H1 (cell line): Measurements from ENCODE around the gene MEIOB. TPM values are rescaled to one million over a fixed set of nuclear protein-coding genes. Genes with fewer than 3 reads are reported as not detected.

Experiments
- CTCF ChIA-PET: fragments of 300-600 bp; sonication (Branson Sonifier 250); formaldehyde crosslinking; loops from one replicate; lab custom pipeline; 2021; ENCODE audit not compliant: partially characterized antibody; lab: Charles Lee
- POLR2A ChIA-PET: fragments of 300-600 bp; sonication (Branson Sonifier 250); formaldehyde crosslinking; loops from one replicate; lab custom pipeline; 2021; ENCODE audit warnings: inconsistent platforms; ENCODE audit not compliant: partially characterized antibody; lab: Charles Lee
- DNase-seq, 2 experiments: peaks; one replicate each; pipeline versions ENCODE4 v3.0.0 to v3.0.0-alpha.2; 2010 to 2022; ENCODE audit warnings: low spot score in 2 of 2, low read depth in 1 of 2, mixed read lengths in 1 of 2
- FAIRE-seq: peaks from 2 replicates; lab custom pipeline; 2011; peaks lifted over from hg19 to GRCh38; lab: Jason Lieb, UNC
- H2AFZ ChIP-seq: 2 replicates; pipeline ENCODE4 v1.8.1; 2012; ENCODE audit warnings: low read length, inconsistent platforms
- H2AK5ac ChIP-seq: 2 replicates; pipeline ENCODE4 v1.6.1; 2013; ENCODE audit warnings: low read depth, low read length
- H2BK120ac ChIP-seq: replicated peaks from 2 replicates; pipeline ENCODE3; 2013; ENCODE audit warnings: low read depth, low read length, inconsistent platforms
- H2BK12ac ChIP-seq: 2 replicates; pipeline ENCODE4 v1.6.1; 2013; ENCODE audit warnings: low read depth, low read length
- H2BK15ac ChIP-seq: 2 replicates; pipeline ENCODE4 v1.6.1; 2013; ENCODE audit warnings: low read length
- H2BK20ac ChIP-seq: 2 replicates; pipeline ENCODE4 v1.6.1; 2013; ENCODE audit warnings: low read length
- H2BK5ac ChIP-seq: 2 replicates; pipeline ENCODE4 v1.6.1; 2013; ENCODE audit warnings: low read depth, low read length
- H3K14ac ChIP-seq: 2 replicates; pipeline ENCODE4 v1.6.1; 2013; ENCODE audit warnings: inconsistent platforms; ENCODE audit not compliant: insufficient read length
- H3K18ac ChIP-seq: 2 replicates; pipeline ENCODE4 v1.6.1; 2013; ENCODE audit warnings: low read length; ENCODE audit errors: extremely low read depth
- H3K23ac ChIP-seq: 2 replicates; pipeline ENCODE4 v1.6.1; 2013; ENCODE audit warnings: inconsistent platforms; ENCODE audit not compliant: insufficient read length
- H3K23me2 ChIP-seq: 2 replicates; pipeline ENCODE4 v1.6.1; 2013; ENCODE audit warnings: low read depth, low read length
- H3K27ac ChIP-seq: 2 replicates; pipeline ENCODE4 v1.6.1; 2011; ENCODE audit warnings: low read depth, low read length, inconsistent platforms
- H3K27me3 ChIP-seq, 4 experiments: replicated peaks in 1 of 4; 1 replicate in 1 of 4; 2 replicates in 3 of 4; pipeline versions ENCODE4 v1.6.1 to v1.8.1; 2011 to 2013; ENCODE audit warnings: low read length in 3 of 4, mild to moderate bottlenecking in 3 of 4, inconsistent platforms in 2 of 4, mixed read lengths in 2 of 4, moderate library complexity in 1 of 4; ENCODE audit not compliant: control insufficient read depth in 3 of 4, insufficient read depth in 3 of 4; ENCODE audit errors: extremely low read depth in 1 of 4
- H3K36me3 ChIP-seq, 4 experiments: 2 replicates each; pipeline versions ENCODE4 v1.6.1 to v1.8.1; 2011 to 2013; ENCODE audit warnings: mild to moderate bottlenecking in 4 of 4, low read length in 3 of 4, moderate library complexity in 2 of 4, control low read depth in 1 of 4, inconsistent platforms in 1 of 4; ENCODE audit not compliant: insufficient read depth in 4 of 4, control insufficient read depth in 2 of 4
- H3K4ac ChIP-seq: replicated peaks from 2 replicates; pipeline ENCODE3; 2013; ENCODE audit warnings: low read length, low read depth, mixed read lengths, inconsistent platforms; ENCODE audit not compliant: insufficient read length
- H3K4me1 ChIP-seq, 4 experiments: replicated peaks in 1 of 4; 1 replicate in 1 of 4; 2 replicates in 3 of 4; pipeline versions ENCODE4 v1.6.1 to v1.8.1; 2011 to 2013; ENCODE audit warnings: low read length in 3 of 4, inconsistent platforms in 2 of 4, mixed read lengths in 1 of 4; ENCODE audit not compliant: insufficient read depth in 4 of 4, control insufficient read depth in 3 of 4
- H3K4me2 ChIP-seq, 2 experiments: 2 replicates each; pipeline versions ENCODE4 v1.6.1 to v1.8.1; 2011 to 2013; ENCODE audit warnings: low read depth in 2 of 2, low read length in 2 of 2, control low read depth in 1 of 2, inconsistent platforms in 1 of 2, mild to moderate bottlenecking in 1 of 2; ENCODE audit not compliant: insufficient read depth in 1 of 2
- H3K4me3 ChIP-seq, 4 experiments: fragments of 200-600, 300-600 bp in 1 of 4; sonication (generic), shearing (Covaris generic), sonication (Bioruptor Twin) in 1 of 4; 2 replicates each; pipeline versions ENCODE4 v1.5.1 to v1.8.1; 2011 to 2016; ENCODE audit warnings: low read length in 4 of 4, low read depth in 3 of 4, control low read depth in 2 of 4, inconsistent platforms in 2 of 4, mild to moderate bottlenecking in 2 of 4, mixed read lengths in 1 of 4, moderate library complexity in 1 of 4; ENCODE audit not compliant: insufficient read depth in 2 of 4; ENCODE audit errors: extremely low read depth in 1 of 4
- H3K56ac ChIP-seq: replicated peaks from 2 replicates; pipeline ENCODE3; 2013; ENCODE audit warnings: low read depth, mild to moderate bottlenecking, mixed read lengths, low read length, inconsistent platforms; ENCODE audit not compliant: insufficient read length
- H3K79me1 ChIP-seq: 2 replicates; pipeline ENCODE4 v1.6.1; 2013; ENCODE audit warnings: low read depth, low read length, control low read depth
- H3K79me2 ChIP-seq, 2 experiments: 2 replicates each; pipeline versions ENCODE4 v1.6.1 to v1.8.1; 2012 to 2013; ENCODE audit warnings: low read length in 2 of 2, mild to moderate bottlenecking in 2 of 2, inconsistent platforms in 1 of 2; ENCODE audit not compliant: insufficient read depth in 2 of 2, control insufficient read depth in 1 of 2
- H3K9ac ChIP-seq, 4 experiments: replicated peaks in 1 of 4; 1 replicate in 1 of 4; 2 replicates in 3 of 4; pipeline versions ENCODE4 v1.6.1 to v1.8.1; 2011 to 2013; ENCODE audit warnings: low read depth in 3 of 4, low read length in 3 of 4, control low read depth in 2 of 4, mild to moderate bottlenecking in 2 of 4, moderate library complexity in 2 of 4, inconsistent platforms in 1 of 4; ENCODE audit errors: extremely low read depth in 1 of 4
- H3K9me3 ChIP-seq, 2 experiments: 2 replicates each; pipeline versions ENCODE4 v1.6.1 to v1.8.1; 2012 to 2013; ENCODE audit warnings: mild to moderate bottlenecking in 2 of 2, moderate library complexity in 2 of 2, control low read depth in 1 of 2, inconsistent platforms in 1 of 2, low read depth in 1 of 2, low read length in 1 of 2, mixed read lengths in 1 of 2; ENCODE audit not compliant: insufficient read depth in 2 of 2
- H4K20me1 ChIP-seq, 2 experiments: replicated peaks in 1 of 2; 2 replicates each; pipeline versions ENCODE3 to v1.8.1; 2011 to 2013; ENCODE audit warnings: inconsistent platforms in 2 of 2, low read length in 2 of 2, mild to moderate bottlenecking in 1 of 2; ENCODE audit not compliant: insufficient read depth in 2 of 2, control insufficient read depth in 1 of 2
- H4K5ac ChIP-seq: 2 replicates; pipeline ENCODE4 v1.6.1; 2013; ENCODE audit warnings: low read length, low read depth, mixed read lengths, inconsistent platforms; ENCODE audit not compliant: insufficient read length
- H4K8ac ChIP-seq: 2 replicates; pipeline ENCODE4 v1.8.0; 2013; ENCODE audit warnings: mild to moderate bottlenecking, moderate library complexity, low read length, inconsistent platforms; ENCODE audit not compliant: insufficient read depth; ENCODE audit errors: extremely low read depth
- H4K91ac ChIP-seq: replicated peaks from 2 replicates; pipeline ENCODE3; 2013; ENCODE audit warnings: low read length, mixed read lengths, inconsistent platforms; ENCODE audit not compliant: insufficient read length
- BACH1 ChIP-seq: IDR thresholded peaks from 2 replicates; pipeline ENCODE4 v1.6.1; 2012; ENCODE audit warnings: low read length, improper control_type of control experiment
- CHD2 ChIP-seq: IDR thresholded peaks from 2 replicates; pipeline ENCODE4 v1.6.1; 2012; ENCODE audit warnings: low read length, improper control_type of control experiment
- EZH2 ChIP-seq: fragments of 200-600 bp; sonication (generic); IDR thresholded peaks from 2 replicates; pipeline ENCODE4 v1.7.1; 2012; ENCODE audit warnings: low read depth, mild to moderate bottlenecking, moderate library complexity, low read length, inconsistent platforms; ENCODE audit not compliant: severe bottlenecking
- JUND ChIP-seq: IDR thresholded peaks from 2 replicates; pipeline ENCODE4 v1.6.1; 2011; ENCODE audit warnings: mild to moderate bottlenecking, improper control_type of control experiment, low read length
- MAFK ChIP-seq: IDR thresholded peaks from 2 replicates; pipeline ENCODE4 v1.6.1; 2012; ENCODE audit warnings: low read depth, mild to moderate bottlenecking, improper control_type of control experiment, low read length
- NANOG ChIP-seq: IDR thresholded peaks from 2 replicates; pipeline ENCODE4 v1.6.1; 2011; ENCODE audit warnings: low read length, low read depth, mild to moderate bottlenecking, inconsistent platforms; ENCODE audit not compliant: insufficient read depth, poor library complexity, severe bottlenecking
- PHF8 ChIP-seq: fragments of 200-600 bp; sonication (generic); conservative IDR thresholded peaks from 2 replicates; pipeline ENCODE4 v1.7.1; 2012; ENCODE audit warnings: low read depth, mild to moderate bottlenecking, inconsistent platforms, low read length, moderate library complexity
- POU5F1 ChIP-seq: IDR thresholded peaks from 2 replicates; pipeline ENCODE4 v1.6.1; 2011; ENCODE audit warnings: low read depth, mild to moderate bottlenecking, low read length, moderate library complexity
- RBBP5 ChIP-seq: IDR thresholded peaks from 2 replicates; pipeline ENCODE4 v1.7.1; 2012; ENCODE audit warnings: low read depth, mild to moderate bottlenecking, inconsistent platforms, low read length, moderate library complexity, borderline replicate concordance
- RXRA ChIP-seq: IDR thresholded peaks from 2 replicates; pipeline ENCODE4 v1.6.1; 2011; ENCODE audit warnings: low read depth, mild to moderate bottlenecking, low read length, moderate library complexity; ENCODE audit not compliant: insufficient read depth
- SIRT6 ChIP-seq: IDR thresholded peaks from one replicate; pipeline ENCODE4 v1.7.1; 2012; ENCODE audit warnings: low read length, inconsistent platforms
- SP1 ChIP-seq: IDR thresholded peaks from 2 replicates; pipeline ENCODE4 v1.6.1; 2011; ENCODE audit warnings: low read depth, low read length
- YY1 ChIP-seq: IDR thresholded peaks from 2 replicates; pipeline ENCODE4 v1.6.1; 2011; ENCODE audit warnings: low read depth, mild to moderate bottlenecking, low read length
- WGBS, 2 experiments: shearing (Covaris generic) in 1 of 2; methylation state at CpG; one replicate each; pipeline versions ENCODE4 v1.1.6 to v1.1.7; 2013 to 2015; ENCODE audit warnings: low lambda C conversion rate in 2 of 2, mixed read lengths in 2 of 2, inconsistent platforms in 1 of 2, low coverage in 1 of 2, missing lambda C conversion rate in 1 of 2; ENCODE audit not compliant: insufficient replicate concordance in 2 of 2, insufficient coverage in 1 of 2, insufficient read length in 1 of 2; ENCODE audit errors: extremely low coverage in 1 of 2, missing lambda C conversion rate in 1 of 2; 5-methylcytosine and 5-hydroxymethylcytosine counted together
- polyA plus RNA-seq, 7 experiments: library from polyadenylated mRNA; depleted of rRNA in 3 of 7; stranded (reverse) in 5 of 7; unstranded in 2 of 7; fragments of >200 nt in 5 of 7; fragments of 200-250 nt in 2 of 7; gene quantifications; 1 replicate in 5 of 7; 2 replicates in 1 of 7; 4 replicates in 1 of 7; pipeline versions ENCODE4 v1.2.1 to v1.2.3, GENCODE V29; 2011 to 2013; ENCODE audit warnings: missing spikeins in 2 of 7, mixed read lengths in 2 of 7
- total RNA-seq: library from RNA; stranded (reverse); fragmentation: NEBNext Ultra II Directional; extraction: Animal tissue kit (Norgen Biotek cat#: 25700); gene quantifications from 2 replicates; pipeline ENCODE4 v1.2.1, GENCODE V29; 2021
- TF ChIP-seq, protein P1 (sequence below): IDR thresholded peaks from 2 replicates; pipeline ENCODE4 v1.6.1; 2012; ENCODE audit warnings: inconsistent platforms

The MEIOB gene
- total and polyA plus RNA-seq, 2 of the 8 experiments (the other 6 are each of a cell fraction or from before 2014, with no cell fraction given): 0.63 to 1.1 TPM

DNA sequence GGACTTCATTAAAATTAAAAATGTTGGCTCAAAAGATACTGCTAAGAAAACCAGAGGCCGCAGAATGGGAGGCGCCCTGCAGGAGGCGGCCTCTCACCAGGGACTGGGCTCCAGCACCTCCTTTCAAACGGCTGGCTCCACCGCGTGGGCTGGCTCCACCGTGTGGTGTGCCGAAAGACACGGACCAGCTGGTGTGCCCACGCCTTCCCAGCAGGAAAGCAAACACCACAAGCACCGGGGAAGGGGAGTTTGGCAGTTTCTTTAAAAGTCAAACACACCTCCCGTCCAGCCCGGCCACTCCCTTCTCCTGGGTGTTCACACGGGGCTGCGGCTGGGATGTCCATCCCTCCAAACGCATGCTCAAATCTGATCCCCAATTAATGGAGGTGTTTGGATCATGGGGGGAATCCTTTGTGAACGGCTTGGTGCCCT, 59.2 kb downstream of the MEIOB start:
- Histone ChIP-seq H3K9ac (no peak overlapping the region), H3K27me3 (no peaks in the 10 kb centered on the region), H3K9me3 (peaks cover 0 to under 1% of the 10 kb centered on the region in 2 experiments; a peak in 1 of 4 replicates), H2BK120ac (no peak overlapping the region), H3K14ac (no peak overlapping the region), H2BK12ac (no peak overlapping the region), H4K91ac (no peak overlapping the region), H3K4ac (no peak overlapping the region), H2BK5ac (no peak overlapping the region), H3K56ac (no peak overlapping the region), H2AFZ (0 out of 2 replicates have a peak overlapping the region, but pooled peaks have one; percentile 19), H3K79me1 (no peaks in the 10 kb centered on the region), H2BK20ac (no peak overlapping the region), H2BK15ac (no peak overlapping the region), H4K5ac (no peak overlapping the region), H2AK5ac (no peak overlapping the region), H3K4me2 (no peak overlapping the region), H4K20me1 (peaks cover 2 to 3% of the 10 kb centered on the region in 2 experiments), H3K23me2 (no peaks in the 10 kb centered on the region), H3K36me3 (peaks cover 0 to 7% (median 3%) of the 10 kb centered on the region in 4 experiments; a peak in 3 of 8 replicates), H3K79me2 (no peaks in the 10 kb centered on the region), H3K23ac (no peak overlapping the region), H3K18ac (no peak overlapping the region), H3K27ac (no peak overlapping the region), H3K4me3 (no peak overlapping the region), H3K4me1 (no peaks in the 10 kb centered on the region; a peak in 2 of 7 replicates), H4K8ac (no peak overlapping the region)
- FAIRE-seq (no peak), DNase-seq (no peak)
- CTCF ChIA-PET: interaction anchor here (0.7 to 1.8 kb wide), 3 partner anchors 11 to 50 kb away, joined by 4 to 6 read pairs (median 4); partner anchors contain the start of gene IGFALS
- 57% methylated on average over 17 of the region's 17 CpGs; no CpG with 5 or more reads in 1 of the 2 experiments for WGBS, 2 experiments
- POLR2A ChIA-PET: interaction anchor here (0.9 to 2.4 kb wide), 4 partner anchors 15 to 152 kb away, joined by 3 to 7 read pairs (median 4); partner anchors contain the start of genes FAHD1, NUBP2, RPS2 and SPSB3
- TF ChIP-seq SP1 (no peak), CHD2 (no peak), RBBP5 (no peak), RXRA (no peak), NANOG (no peak), SIRT6 (no peak), EZH2 (no peak), BACH1 (peak; percentile 69; the same call in 1 of the 2 replicates), YY1 (no peak), PHF8 (no peak), POU5F1 (no peak), JUND (no peak), MAFK (no peak)
- TF ChIP-seq, protein P1, sequence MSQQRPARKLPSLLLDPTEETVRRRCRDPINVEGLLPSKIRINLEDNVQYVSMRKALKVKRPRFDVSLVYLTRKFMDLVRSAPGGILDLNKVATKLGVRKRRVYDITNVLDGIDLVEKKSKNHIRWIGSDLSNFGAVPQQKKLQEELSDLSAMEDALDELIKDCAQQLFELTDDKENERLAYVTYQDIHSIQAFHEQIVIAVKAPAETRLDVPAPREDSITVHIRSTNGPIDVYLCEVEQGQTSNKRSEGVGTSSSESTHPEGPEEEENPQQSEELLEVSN: 0 out of 2 replicates have a peak, but pooled peaks have one; percentile 4
